Mesothelial cell of epicardium (in vitro differentiated cells): ENCODE measurements around the gene NUBP2. TPM values are rescaled to one million over a fixed set of nuclear protein-coding genes. Genes with fewer than 3 reads are reported as not detected.

ENCODE experiments used
- DNase-seq, 2 experiments: peaks; one replicate each; pipeline ENCODE4 v3.0.0; 2021; ENCODE audit warnings: low spot score in 2 of 2; ENCODE audit not compliant: unreplicated experiment in 2 of 2
- H3K27ac Mint-ChIP-seq: 2 replicates; pipeline ENCODE4 v1.8.0; 2021; ENCODE audit warnings: mixed read lengths
- H3K27me3 Mint-ChIP-seq: 2 replicates; pipeline ENCODE4 v1.8.0; 2021; ENCODE audit warnings: low read depth, mixed read lengths
- H3K36me3 Mint-ChIP-seq: 2 replicates; pipeline ENCODE4 v1.8.0; 2021; ENCODE audit warnings: mixed read lengths
- H3K4me1 Mint-ChIP-seq: 2 replicates; pipeline ENCODE4 v1.8.0; 2021; ENCODE audit warnings: mixed read lengths
- H3K4me3 Mint-ChIP-seq: 2 replicates; pipeline ENCODE4 v1.8.0; 2021; ENCODE audit warnings: mild to moderate bottlenecking, moderate library complexity, mixed read lengths
- H3K9me3 Mint-ChIP-seq: 2 replicates; pipeline ENCODE4 v1.8.0; 2021; ENCODE audit warnings: mixed read lengths
- CTCF ChIP-seq: fragments of 200-600 bp; sonication (generic); IDR thresholded peaks from one replicate; pipeline ENCODE4 v1.5.0; 2021; ENCODE audit warnings: antibody characterized with exemption; ENCODE audit not compliant: unreplicated experiment
- total RNA-seq: library from RNA; stranded (reverse); gene quantifications from 3 replicates; pipeline ENCODE4 v1.2.1, GENCODE V29; 2021

Gene NUBP2
- total RNA-seq, 1 donor from 2014 or later = 63.6 TPM

- DNase-seq = peak; percentile 76 to 86
- Mint-ChIP-seq H3K4me1 (peaks cover 21% of the 10 kb centered on the region), H3K4me3 (peak within 1 kb of the TSS; percentile 94)
These were observed 9.7 kb upstream of the NUBP2 start, which contains the start of gene MRPS34 for GRCh38 chr16:1772908-1773702. MRPS34 (minus strand) TSS chr16:1773134; CDS start chr16:1773119, 15 bp downstream.

DNA sequence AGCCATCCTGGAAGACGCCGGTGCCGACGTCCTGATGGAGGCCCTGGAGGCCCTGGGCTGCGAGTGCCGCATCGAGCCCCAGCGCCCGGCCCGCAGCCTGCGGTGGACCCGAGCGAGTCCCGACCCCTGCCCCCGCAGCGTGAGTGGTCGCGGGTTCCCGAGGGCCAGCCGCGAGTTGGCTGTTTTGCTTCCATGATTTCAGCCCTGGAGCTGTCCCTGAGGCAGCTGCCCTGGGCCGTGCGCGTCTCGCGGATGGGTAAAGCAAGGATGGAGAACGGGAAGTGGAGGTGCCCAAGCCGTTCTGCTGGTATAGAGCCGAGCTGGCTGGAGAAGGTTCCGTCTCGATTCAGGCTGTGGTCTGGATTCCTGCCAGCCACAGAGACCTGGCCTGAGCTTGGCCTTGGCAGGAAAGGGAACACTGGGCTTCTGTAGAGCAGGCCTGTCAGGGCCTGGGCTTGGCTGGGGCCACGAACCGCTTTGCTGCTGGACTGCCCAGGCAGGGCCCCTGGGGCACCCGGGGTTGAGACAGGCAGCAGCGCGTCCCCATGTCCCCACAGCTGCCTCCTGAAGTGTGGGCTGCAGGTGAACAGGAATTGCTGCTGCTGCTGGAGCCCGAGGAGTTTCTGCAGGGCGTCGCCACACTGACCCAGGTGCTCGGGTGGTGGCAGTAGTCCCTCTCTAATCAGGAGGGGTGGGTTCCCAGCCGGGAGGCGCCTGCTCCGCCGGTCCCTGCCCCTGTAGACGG, 8.9 kb upstream of the NUBP2 start:
- peaks cover 21% of the 10 kb centered on the region for H3K4me1 Mint-ChIP-seq
- TF ChIP-seq CTCF = peak; percentile 37
- H3K36me3 Mint-ChIP-seq = no peaks in the 10 kb centered on the region
- no peak for DNase-seq
- H3K27me3 Mint-ChIP-seq = no peaks in the 10 kb centered on the region
- peak overlapping the region; percentile 34 for H3K27ac Mint-ChIP-seq
- no peaks in the 10 kb centered on the region for H3K9me3 Mint-ChIP-seq
- H3K4me3 Mint-ChIP-seq = peak overlapping the region; percentile 94

More at GRCh38 chr16:1772908-1773702, 9.7 kb upstream of the NUBP2 start, which contains the start of gene MRPS34:
- Mint-ChIP-seq H3K36me3 (peaks cover under 1% of the 10 kb centered on the region), H3K27ac (peak within 1 kb of the TSS; percentile 94), H3K9me3 (no peaks in the 10 kb centered on the region), H3K27me3 (no peaks in the 10 kb centered on the region)
- TF ChIP-seq CTCF = peak; percentile 93

DNA sequence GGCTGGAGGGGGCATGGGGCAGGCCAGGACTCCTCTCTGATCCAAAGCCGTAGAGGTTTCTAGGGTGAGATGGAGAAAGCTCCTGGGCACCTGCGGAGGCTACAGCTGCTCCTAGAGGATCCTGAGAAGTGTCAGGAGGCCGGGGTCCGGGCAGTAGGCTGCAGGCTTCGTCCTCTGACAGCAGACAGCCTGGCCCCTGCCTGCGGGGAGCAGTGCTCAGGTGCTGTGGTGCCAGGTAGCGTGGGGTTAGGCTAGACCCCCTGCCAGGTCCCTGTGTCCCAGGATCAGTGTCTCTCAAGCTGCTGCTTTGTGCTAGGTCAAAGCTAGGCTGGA, 8.3 kb upstream of the NUBP2 start:
- H3K27me3 Mint-ChIP-seq = no peaks in the 10 kb centered on the region
- H3K9me3 Mint-ChIP-seq = no peaks in the 10 kb centered on the region
- DNase-seq = no peak
- H3K27ac Mint-ChIP-seq = no peak overlapping the region
- peaks cover 21% of the 10 kb centered on the region for H3K4me1 Mint-ChIP-seq
- H3K36me3 Mint-ChIP-seq = no peaks in the 10 kb centered on the region
- no peak for TF ChIP-seq CTCF
- H3K4me3 Mint-ChIP-seq = peak overlapping the region; percentile 94

- peak overlapping the region; percentile 56 for H3K4me3 Mint-ChIP-seq
- DNase-seq = no peak
These were observed 7.5 kb upstream of the NUBP2 start for GRCh38 chr16:1775006-1775845.

More at GRCh38 chr16:1775006-1775845, 7.5 kb upstream of the NUBP2 start:
- no peaks in the 10 kb centered on the region for H3K9me3 Mint-ChIP-seq
- H3K4me1 Mint-ChIP-seq = peaks cover 18% of the 10 kb centered on the region
- no peak for TF ChIP-seq CTCF
- H3K36me3 Mint-ChIP-seq = no peaks in the 10 kb centered on the region
- H3K27ac Mint-ChIP-seq = no peak overlapping the region
- H3K27me3 Mint-ChIP-seq = no peaks in the 10 kb centered on the region
